Astrocyte (in vitro differentiated cells and primary cell): Measurements from ENCODE around the gene CHST13. TPM values are rescaled to one million over a fixed set of nuclear protein-coding genes. Genes with fewer than 3 reads are reported as not detected.
A peak's percentile ranks its signal among the peaks of the same experiment; 100 is the strongest.

ENCODE experiments used
- DNase-seq: peaks from one replicate; pipeline ENCODE4 v3.0.0-alpha.2; 2010; ENCODE audit warnings: low read depth
- FAIRE-seq: peaks from 2 replicates; lab custom pipeline; 2011; peaks lifted over from hg19 to GRCh38; lab: Jason Lieb, UNC
- H2AFZ ChIP-seq: 2 replicates; pipeline ENCODE4 v1.6.0; 2012; ENCODE audit warnings: low read depth, low read length, inconsistent platforms
- H3K27ac ChIP-seq: 2 replicates; pipeline ENCODE4 v1.5.1; 2011; ENCODE audit warnings: low read depth, low read length, inconsistent platforms
- H3K27me3 ChIP-seq: 2 replicates; pipeline ENCODE4 v1.6.0; 2011; ENCODE audit warnings: low read length, inconsistent platforms; ENCODE audit not compliant: insufficient read depth
- H3K36me3 ChIP-seq: 2 replicates; pipeline ENCODE4 v1.5.1; 2011; ENCODE audit warnings: low read length, inconsistent platforms; ENCODE audit not compliant: insufficient read depth
- H3K4me1 ChIP-seq: 2 replicates; pipeline ENCODE4 v1.5.1; 2011; ENCODE audit warnings: low read length, inconsistent platforms; ENCODE audit not compliant: insufficient read depth
- H3K4me2 ChIP-seq: 2 replicates; pipeline ENCODE4 v1.6.0; 2012; ENCODE audit warnings: low read length, inconsistent platforms
- H3K4me3 ChIP-seq: 2 replicates; pipeline ENCODE4 v1.5.1; 2011; ENCODE audit warnings: low read depth, mild to moderate bottlenecking, low read length, inconsistent platforms; ENCODE audit not compliant: insufficient read depth
- H3K79me2 ChIP-seq: 2 replicates; pipeline ENCODE4 v1.6.0; 2012; ENCODE audit warnings: mild to moderate bottlenecking, low read length, inconsistent platforms; ENCODE audit not compliant: insufficient read depth
- H3K9ac ChIP-seq: 2 replicates; pipeline ENCODE4 v1.6.0; 2012; ENCODE audit warnings: mild to moderate bottlenecking, low read length, inconsistent platforms
- H3K9me3 ChIP-seq: 2 replicates; pipeline ENCODE4 v1.5.1; 2012; ENCODE audit warnings: low read depth, mild to moderate bottlenecking, low read length, inconsistent platforms; ENCODE audit not compliant: insufficient read depth
- H4K20me1 ChIP-seq: 2 replicates; pipeline ENCODE4 v1.6.0; 2012; ENCODE audit warnings: low read length, inconsistent platforms; ENCODE audit not compliant: insufficient read depth
- H3K27ac Mint-ChIP-seq: one replicate; pipeline ENCODE4 v1.8.0; 2021; ENCODE audit warnings: mild to moderate bottlenecking, mixed read lengths; ENCODE audit not compliant: unreplicated experiment
- H3K27me3 Mint-ChIP-seq: one replicate; pipeline ENCODE4 v1.8.0; 2021; ENCODE audit warnings: low read depth, mixed read lengths; ENCODE audit not compliant: unreplicated experiment
- H3K36me3 Mint-ChIP-seq: one replicate; pipeline ENCODE4 v1.8.0; 2021; ENCODE audit warnings: low read depth, mixed read lengths; ENCODE audit not compliant: unreplicated experiment
- H3K4me1 Mint-ChIP-seq: one replicate; pipeline ENCODE4 v1.8.0; 2021; ENCODE audit warnings: low read depth, mixed read lengths; ENCODE audit not compliant: unreplicated experiment
- H3K4me3 Mint-ChIP-seq: one replicate; pipeline ENCODE4 v1.8.0; 2021; ENCODE audit warnings: mild to moderate bottlenecking, moderate library complexity, mixed read lengths; ENCODE audit not compliant: unreplicated experiment
- H3K9me3 Mint-ChIP-seq: one replicate; pipeline ENCODE4 v1.8.0; 2021; ENCODE audit warnings: mild to moderate bottlenecking, mixed read lengths; ENCODE audit not compliant: unreplicated experiment
- CTCF ChIP-seq: IDR thresholded peaks from 2 replicates; pipeline ENCODE4 v1.5.1; 2011; ENCODE audit warnings: low read depth, mild to moderate bottlenecking, inconsistent platforms, low read length, moderate library complexity; ENCODE audit not compliant: insufficient read depth
- EZH2 ChIP-seq: IDR thresholded peaks from 2 replicates; pipeline ENCODE4 v1.6.1; 2012; ENCODE audit warnings: mild to moderate bottlenecking, low read length, inconsistent platforms; ENCODE audit not compliant: insufficient read depth
- total RNA-seq: library from RNA; stranded (reverse); gene quantifications from 2 replicates; pipeline ENCODE4 v1.2.1, GENCODE V29; 2021

The CHST13 gene
- total RNA-seq, 1 donor from 2014 or later: not detected

- peaks cover 1% of the 10 kb centered on the region for H3K36me3 Mint-ChIP-seq
- Histone ChIP-seq H3K4me1 (peaks cover 7% of the 10 kb centered on the region), H3K79me2 (no peaks in the 10 kb centered on the region), H3K27ac (no peak overlapping the region), H3K9me3 (no peaks in the 10 kb centered on the region), H2AFZ (no peak overlapping the region), H3K4me2 (no peak overlapping the region), H3K36me3 (no peaks in the 10 kb centered on the region), H3K9ac (no peak overlapping the region), H3K4me3 (no peak overlapping the region), H4K20me1 (no peaks in the 10 kb centered on the region), H3K27me3 (peaks cover 26% of the 10 kb centered on the region)
- DNase-seq (peak; percentile 19), FAIRE-seq (peak; percentile 69)
- H3K27me3 Mint-ChIP-seq: peaks cover 73% of the 10 kb centered on the region
- no peak overlapping the region for H3K27ac Mint-ChIP-seq
- TF ChIP-seq EZH2 (no peak), CTCF (peak; percentile 68)
- H3K4me1 Mint-ChIP-seq: no peaks in the 10 kb centered on the region
- H3K9me3 Mint-ChIP-seq: no peaks in the 10 kb centered on the region
- H3K4me3 Mint-ChIP-seq: no peak overlapping the region
Observed at GRCh38 chr3:126522363-126522788, 1.6 kb upstream of the CHST13 start.

- no peak overlapping the region for H2AFZ ChIP-seq
- no peaks in the 10 kb centered on the region for H4K20me1 ChIP-seq
- TF ChIP-seq EZH2: no peak
- no peak for TF ChIP-seq CTCF
- peak overlapping the region; percentile 77 for H3K4me2 ChIP-seq
- Mint-ChIP-seq H3K27ac (no peak overlapping the region), H3K9me3 (no peaks in the 10 kb centered on the region), H3K4me3 (no peak overlapping the region), H3K27me3 (peaks cover 74% of the 10 kb centered on the region), H3K36me3 (peaks cover 1% of the 10 kb centered on the region), H3K4me1 (no peaks in the 10 kb centered on the region)
- H3K9me3 ChIP-seq: no peaks in the 10 kb centered on the region
- DNase-seq (no peak), FAIRE-seq (no peak)
- H3K27ac ChIP-seq: no peak overlapping the region
- peaks cover 20% of the 10 kb centered on the region for H3K27me3 ChIP-seq
- H3K79me2 ChIP-seq: no peaks in the 10 kb centered on the region
- H3K9ac ChIP-seq: no peak overlapping the region
- H3K36me3 ChIP-seq: no peaks in the 10 kb centered on the region
- peak overlapping the region; percentile 28 for H3K4me3 ChIP-seq
- H3K4me1 ChIP-seq: peaks cover 7% of the 10 kb centered on the region
Observed at GRCh38 chr3:126524429-126524988, 554 bp downstream of the CHST13 start.

GRCh38 chr3:126525091-126525852 is 1.3 kb downstream of the CHST13 start:
- Histone ChIP-seq H4K20me1 (no peaks in the 10 kb centered on the region), H2AFZ (no peak overlapping the region), H3K27ac (no peak overlapping the region), H3K36me3 (no peaks in the 10 kb centered on the region), H3K9ac (no peak overlapping the region), H3K9me3 (no peaks in the 10 kb centered on the region), H3K4me3 (no peak overlapping the region), H3K79me2 (no peaks in the 10 kb centered on the region), H3K27me3 (peaks cover 20% of the 10 kb centered on the region), H3K4me2 (no peak overlapping the region), H3K4me1 (peaks cover 7% of the 10 kb centered on the region)
- Mint-ChIP-seq H3K27me3 (peaks cover 67% of the 10 kb centered on the region), H3K4me3 (no peak overlapping the region), H3K9me3 (no peaks in the 10 kb centered on the region), H3K36me3 (no peaks in the 10 kb centered on the region), H3K27ac (no peak overlapping the region), H3K4me1 (no peaks in the 10 kb centered on the region)
- TF ChIP-seq CTCF (no peak), EZH2 (no peak)
- FAIRE-seq: no peak
- DNase-seq: no peak
